Measurements from ENCODE around the gene TMCO2.

Gene TMCO2

DNA sequence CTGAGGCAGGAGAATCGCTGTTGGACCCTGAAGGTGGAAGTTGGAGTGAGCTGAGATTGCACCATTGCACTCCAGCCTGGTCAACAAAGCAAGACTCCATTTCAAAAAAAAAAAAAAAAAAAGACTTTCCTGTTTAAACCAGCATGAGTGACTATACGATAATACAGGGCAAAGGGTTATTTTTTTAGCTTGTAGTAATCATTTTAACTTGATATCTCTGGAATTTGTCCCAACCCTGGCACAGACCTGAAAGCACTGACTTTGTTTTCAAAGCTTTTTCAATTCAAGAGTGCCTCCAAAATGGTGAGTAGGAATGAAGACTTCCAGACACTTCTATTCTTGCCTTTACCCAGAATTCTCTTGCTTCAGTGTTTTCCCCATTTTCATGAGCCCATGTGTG is 4.4 kb upstream of the TMCO2 start:
- H3K79me2 ChIP-seq (ENCODE audit: control insufficient read depth, low read length): no peaks in the 10 kb centered on the region
- no peaks in the 10 kb centered on the region for H3K4me1 ChIP-seq (ENCODE audit: control insufficient read depth, low read length)
- no peaks in the 10 kb centered on the region for H4K20me1 ChIP-seq (ENCODE audit: control insufficient read depth, insufficient read depth, low read depth, low read length)
- H3K36me3 ChIP-seq (ENCODE audit: control insufficient read depth, low read length): peaks cover 15% of the 10 kb centered on the region
- H3K9me3 ChIP-seq (ENCODE audit: control insufficient read depth, insufficient read depth, low read length): no peaks in the 10 kb centered on the region
- H3K27me3 ChIP-seq (ENCODE audit: control insufficient read depth, low read length): no peaks in the 10 kb centered on the region
- H3F3A ChIP-seq (ENCODE audit: control insufficient read depth, insufficient read depth): peaks cover 5% of the 10 kb centered on the region; the same call in 1 of the 2 replicates
- no peak overlapping the region for H3K4me2 ChIP-seq (ENCODE audit: low read length)
- H3K4me3 ChIP-seq (ENCODE audit: low read length): no peak overlapping the region
- H3K9me2 ChIP-seq (replicated peaks; ENCODE audit: control insufficient read depth, low read length): no peaks in the 10 kb centered on the region
- H3K27ac ChIP-seq (ENCODE audit: low read depth, low read length): no peak overlapping the region
- no peak for TF ChIP-seq EZH2phosphoT487 (IDR thresholded peaks at IDR 0.05; ENCODE audit: borderline replicate concordance, low read length)
- TF ChIP-seq, protein P1, sequence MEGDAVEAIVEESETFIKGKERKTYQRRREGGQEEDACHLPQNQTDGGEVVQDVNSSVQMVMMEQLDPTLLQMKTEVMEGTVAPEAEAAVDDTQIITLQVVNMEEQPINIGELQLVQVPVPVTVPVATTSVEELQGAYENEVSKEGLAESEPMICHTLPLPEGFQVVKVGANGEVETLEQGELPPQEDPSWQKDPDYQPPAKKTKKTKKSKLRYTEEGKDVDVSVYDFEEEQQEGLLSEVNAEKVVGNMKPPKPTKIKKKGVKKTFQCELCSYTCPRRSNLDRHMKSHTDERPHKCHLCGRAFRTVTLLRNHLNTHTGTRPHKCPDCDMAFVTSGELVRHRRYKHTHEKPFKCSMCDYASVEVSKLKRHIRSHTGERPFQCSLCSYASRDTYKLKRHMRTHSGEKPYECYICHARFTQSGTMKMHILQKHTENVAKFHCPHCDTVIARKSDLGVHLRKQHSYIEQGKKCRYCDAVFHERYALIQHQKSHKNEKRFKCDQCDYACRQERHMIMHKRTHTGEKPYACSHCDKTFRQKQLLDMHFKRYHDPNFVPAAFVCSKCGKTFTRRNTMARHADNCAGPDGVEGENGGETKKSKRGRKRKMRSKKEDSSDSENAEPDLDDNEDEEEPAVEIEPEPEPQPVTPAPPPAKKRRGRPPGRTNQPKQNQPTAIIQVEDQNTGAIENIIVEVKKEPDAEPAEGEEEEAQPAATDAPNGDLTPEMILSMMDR (IDR thresholded peaks at IDR 0.05; ENCODE audit: low read depth, low read length, poor library complexity, severe bottlenecking): no peak

- Histone ChIP-seq H3K79me2 (ENCODE audit: control insufficient read depth, low read length) (no peaks in the 10 kb centered on the region), H3K27ac (ENCODE audit: low read depth, low read length) (no peak overlapping the region), H3K36me3 (ENCODE audit: control insufficient read depth, low read length) (peaks cover 6% of the 10 kb centered on the region), H4K20me1 (ENCODE audit: control insufficient read depth, insufficient read depth, low read depth, low read length) (no peaks in the 10 kb centered on the region), H3K4me1 (ENCODE audit: control insufficient read depth, low read length) (no peaks in the 10 kb centered on the region), H3K4me3 (ENCODE audit: low read length) (no peak overlapping the region), H3K9me3 (ENCODE audit: control insufficient read depth, insufficient read depth, low read length) (no peaks in the 10 kb centered on the region), H3K4me2 (ENCODE audit: low read length) (no peak overlapping the region), H3K9me2 (replicated peaks; ENCODE audit: control insufficient read depth, low read length) (no peaks in the 10 kb centered on the region), H3F3A (ENCODE audit: control insufficient read depth, insufficient read depth) (peaks cover 5% of the 10 kb centered on the region; the same call in 1 of the 2 replicates), H3K27me3 (ENCODE audit: control insufficient read depth, low read length) (no peaks in the 10 kb centered on the region)
- no peak for TF ChIP-seq EZH2phosphoT487 (IDR thresholded peaks at IDR 0.05; ENCODE audit: borderline replicate concordance, low read length)
- TF ChIP-seq, protein P1 (IDR thresholded peaks at IDR 0.05; ENCODE audit: low read depth, low read length, poor library complexity, severe bottlenecking): no peak
Measured at GRCh38 chr1:40244138-40244744, 3.5 kb upstream of the TMCO2 start.

- Histone ChIP-seq H3K36me3 (ENCODE audit: control insufficient read depth, low read length) (no peaks in the 10 kb centered on the region), H3K27ac (ENCODE audit: low read depth, low read length) (no peak overlapping the region), H3K79me2 (ENCODE audit: control insufficient read depth, low read length) (no peaks in the 10 kb centered on the region), H3F3A (ENCODE audit: control insufficient read depth, insufficient read depth) (0 out of 2 replicates have a peak, but pooled peaks cover 2% of the 10 kb centered on the region), H3K9me3 (ENCODE audit: control insufficient read depth, insufficient read depth, low read length) (no peaks in the 10 kb centered on the region), H3K4me2 (ENCODE audit: low read length) (no peak overlapping the region), H3K27me3 (ENCODE audit: control insufficient read depth, low read length) (no peaks in the 10 kb centered on the region), H4K20me1 (ENCODE audit: control insufficient read depth, insufficient read depth, low read depth, low read length) (no peaks in the 10 kb centered on the region), H3K9me2 (replicated peaks; ENCODE audit: control insufficient read depth, low read length) (no peaks in the 10 kb centered on the region), H3K4me1 (ENCODE audit: control insufficient read depth, low read length) (no peaks in the 10 kb centered on the region), H3K4me3 (ENCODE audit: low read length) (no peak overlapping the region)
- TF ChIP-seq EZH2phosphoT487 (IDR thresholded peaks at IDR 0.05; ENCODE audit: borderline replicate concordance, low read length): no peak
- TF ChIP-seq, protein P1 (IDR thresholded peaks at IDR 0.05; ENCODE audit: low read depth, low read length, poor library complexity, severe bottlenecking): no peak
Measured at GRCh38 chr1:40245686-40246085, 2.1 kb upstream of the TMCO2 start.
